Sigmoid colon (tissue), 4 donors: ENCODE measurements around the gene ARVCF.

Source experiments
- EP300 ChIP-seq, 4 donors: sonication (generic); formaldehyde crosslinking; IDR thresholded peaks; one replicate each; pipeline ENCODE4 v1.6.1; 2017; ENCODE audit warnings: antibody characterized with exemption in 4 of 4
- POLR2A ChIP-seq, 2 donors: fragments of 450-650 bp; IDR thresholded peaks; one replicate each; pipeline ENCODE4 v1.6.1; 2016; ENCODE audit warnings: antibody characterized with exemption in 2 of 2, mild to moderate bottlenecking in 2 of 2, moderate library complexity in 2 of 2
- TF ChIP-seq, protein P1 (sequence below), 4 experiments: fragments of 450-650 bp in 3 of 4; fragments of 200-600 bp in 1 of 4; IDR thresholded peaks; one replicate each; pipeline ENCODE4 v1.5.1; 2016 to 2019; ENCODE audit warnings: antibody characterized with exemption in 4 of 4, mild to moderate bottlenecking in 3 of 4, moderate library complexity in 2 of 4

DNA sequence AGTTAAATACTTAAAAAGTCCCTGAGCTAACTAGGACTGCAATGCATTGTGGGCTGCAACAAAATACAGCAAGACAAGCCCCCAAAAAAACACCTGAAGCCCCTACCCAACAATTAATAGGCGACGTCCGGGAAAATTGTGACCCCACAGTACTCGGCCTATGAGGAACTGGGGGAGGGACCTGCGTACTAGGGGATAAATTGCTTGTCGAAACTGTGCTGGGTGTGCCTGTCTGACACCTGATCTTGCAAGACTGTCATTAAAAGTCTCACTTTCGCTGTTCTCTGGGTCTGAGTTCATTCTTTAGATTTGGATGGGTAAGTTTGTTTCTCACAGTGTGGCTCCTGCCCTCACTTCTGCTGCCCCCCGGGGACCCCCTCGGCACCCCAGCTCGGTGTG lies 19.5 kb upstream of the ARVCF start:
- TF ChIP-seq, protein P1, sequence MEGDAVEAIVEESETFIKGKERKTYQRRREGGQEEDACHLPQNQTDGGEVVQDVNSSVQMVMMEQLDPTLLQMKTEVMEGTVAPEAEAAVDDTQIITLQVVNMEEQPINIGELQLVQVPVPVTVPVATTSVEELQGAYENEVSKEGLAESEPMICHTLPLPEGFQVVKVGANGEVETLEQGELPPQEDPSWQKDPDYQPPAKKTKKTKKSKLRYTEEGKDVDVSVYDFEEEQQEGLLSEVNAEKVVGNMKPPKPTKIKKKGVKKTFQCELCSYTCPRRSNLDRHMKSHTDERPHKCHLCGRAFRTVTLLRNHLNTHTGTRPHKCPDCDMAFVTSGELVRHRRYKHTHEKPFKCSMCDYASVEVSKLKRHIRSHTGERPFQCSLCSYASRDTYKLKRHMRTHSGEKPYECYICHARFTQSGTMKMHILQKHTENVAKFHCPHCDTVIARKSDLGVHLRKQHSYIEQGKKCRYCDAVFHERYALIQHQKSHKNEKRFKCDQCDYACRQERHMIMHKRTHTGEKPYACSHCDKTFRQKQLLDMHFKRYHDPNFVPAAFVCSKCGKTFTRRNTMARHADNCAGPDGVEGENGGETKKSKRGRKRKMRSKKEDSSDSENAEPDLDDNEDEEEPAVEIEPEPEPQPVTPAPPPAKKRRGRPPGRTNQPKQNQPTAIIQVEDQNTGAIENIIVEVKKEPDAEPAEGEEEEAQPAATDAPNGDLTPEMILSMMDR (IDR thresholded peaks at IDR 0.05) = no peak
- TF ChIP-seq POLR2A (IDR thresholded peaks at IDR 0.05) = no peak
- TF ChIP-seq EP300 (IDR thresholded peaks at IDR 0.05) = no peak
